GM19239 (cell line): ENCODE data around the gene CD83.
A peak's percentile ranks its signal among the peaks of the same experiment; 100 is the strongest.
"Not testable (repeated sequence)": the region's sequence is repeated elsewhere in the genome, so short reads cannot be mapped to it uniquely, and the experiment has no call there.

Source experiments
- DNase-seq: peaks from one replicate; pipeline ENCODE4 v3.0.0; 2011; ENCODE audit warnings: low spot score; ENCODE audit not compliant: insufficient read length
- FAIRE-seq: peaks from 2 replicates; lab custom pipeline; 2011; peaks lifted over from hg19 to GRCh38; lab: Jason Lieb, UNC

CD83 gene

GRCh38 chr6:14117158-14118090 is at the start of gene CD83:
CD83 (plus strand) TSS chr6:14117772; CDS start chr6:14117812, 40 bp downstream.
- peak; percentile 85 for DNase-seq
- no peak for FAIRE-seq

GRCh38 chr6:14068133-14068532 is 49.4 kb upstream of the CD83 start:
- DNase-seq (no peak), FAIRE-seq (no peak)

GRCh38 chr6:14068623-14069022 is 48.9 kb upstream of the CD83 start:
- FAIRE-seq, result no peak

GRCh38 chr6:14070457-14070856 is 47.1 kb upstream of the CD83 start:
- FAIRE-seq (no peak), DNase-seq (no peak)

More at GRCh38 chr6:14068623-14069022, 48.9 kb upstream of the CD83 start:
- DNase-seq, result no peak

GRCh38 chr6:14072084-14072483 is 45.5 kb upstream of the CD83 start:
- no peak for FAIRE-seq
- no peak for DNase-seq

GRCh38 chr6:14073561-14074354 is 43.8 kb upstream of the CD83 start:
- DNase-seq, FAIRE-seq: not testable (repeated sequence)

- FAIRE-seq (no peak), DNase-seq (no peak)
These were observed 43.0 kb upstream of the CD83 start for GRCh38 chr6:14074476-14075094.

- DNase-seq (no peak), FAIRE-seq (peak; percentile 95)
These were observed 42.5 kb upstream of the CD83 start for GRCh38 chr6:14075095-14075503.

GRCh38 chr6:14077193-14077867 is 40.2 kb upstream of the CD83 start:
- FAIRE-seq (no peak), DNase-seq (no peak)

GRCh38 chr6:14079433-14079832 is 38.1 kb upstream of the CD83 start:
- DNase-seq (no peak), FAIRE-seq (no peak)

- no peak for FAIRE-seq
- no peak for DNase-seq
These were observed 37.6 kb upstream of the CD83 start for GRCh38 chr6:14079971-14080370.

- no peak for DNase-seq
- FAIRE-seq, result no peak
These were observed 36.4 kb upstream of the CD83 start for GRCh38 chr6:14081126-14081525.

GRCh38 chr6:14082771-14083170 is 34.8 kb upstream of the CD83 start:
- FAIRE-seq, result no peak

GRCh38 chr6:14083262-14083661 is 34.3 kb upstream of the CD83 start:
- FAIRE-seq (no peak), DNase-seq (no peak)

More at GRCh38 chr6:14082771-14083170, 34.8 kb upstream of the CD83 start:
- DNase-seq, result no peak

- no peak for FAIRE-seq
- DNase-seq, result no peak
These were observed 33.8 kb upstream of the CD83 start for GRCh38 chr6:14083751-14084150.

- DNase-seq (no peak), FAIRE-seq (no peak)
These were observed 33.2 kb upstream of the CD83 start for GRCh38 chr6:14084388-14084787.

- no peak for FAIRE-seq
These were observed 32.3 kb upstream of the CD83 start for GRCh38 chr6:14085176-14085787.

GRCh38 chr6:14086701-14087100 is 30.9 kb upstream of the CD83 start:
- DNase-seq (no peak), FAIRE-seq (no peak)

More at GRCh38 chr6:14085176-14085787, 32.3 kb upstream of the CD83 start:
- DNase-seq, result no peak

GRCh38 chr6:14088600-14089192 is 28.9 kb upstream of the CD83 start:
- peak; percentile 78 for FAIRE-seq
- DNase-seq, result no peak
